ENCODE results near the gene CFAP43. TPM values are rescaled to one million over a fixed set of nuclear protein-coding genes. Genes with fewer than 3 reads are reported as not detected.

Gene CFAP43
- total and polyA plus RNA-seq, 9 of the 15 experiments (the other 6 are each of a cell fraction or from before 2014, with no cell fraction given), result 0.07 to 0.86 (median 0.11) TPM; not detected in 1

- intact Hi-C loops (cut with micrococcal nuclease) (no loop called here), in situ Hi-C loops (cut with MboI) (no loop called here)
- Histone ChIP-seq H2AFZ (ENCODE audit: low read depth, low read length) (no peak within 1 kb of the TSS), H3K27ac (ENCODE audit: extremely low read depth, low read depth, low read length) (no peak within 1 kb of the TSS), H3K79me2 (ENCODE audit: control insufficient read depth, insufficient read depth, low read length) (0 out of 3 replicates have a peak, but pooled peaks cover under 1% of the 10 kb centered on the region), H3K9ac (ENCODE audit: insufficient read depth in 1 of 2, low read depth in 2 of 2, low read length in 2 of 2) (no peak within 1 kb of the TSS), H3K9me1 (ENCODE audit: control insufficient read depth, insufficient read depth, low read length) (no peaks in the 10 kb centered on the region), H4K20me1 (replicated peaks; ENCODE audit: control insufficient read depth, insufficient read depth, low read length) (no peaks in the 10 kb centered on the region), H3K36me3 (ENCODE audit: control insufficient read depth, insufficient read depth, low read length) (peaks cover 54% of the 10 kb centered on the region), H3K4me1 (replicated peaks in 1 of 2; ENCODE audit: control insufficient read depth in 2 of 2, insufficient read depth in 2 of 2, low read length in 2 of 2) (peaks cover 0 to 2% of the 10 kb centered on the region in 2 experiments; a peak in 4 of 5 replicates), H3K4me2 (ENCODE audit: insufficient read depth, low read length) (no peak within 1 kb of the TSS), H3K27me3 (ENCODE audit: control insufficient read depth in 2 of 2, insufficient read depth in 2 of 2, low read length in 2 of 2) (no peaks in the 10 kb centered on the region), H3K9me3 (replicated peaks; ENCODE audit: control insufficient read depth, insufficient read depth, low read depth, low read length) (no peaks in the 10 kb centered on the region; the same call in 1 of the 2 replicates), H3K4me3 (no peak within 1 kb of the TSS)
- no peak for ATAC-seq
- BruUV-seq (replicated peaks), result no TSS peak
- no peak for FAIRE-seq
- WGBS (ENCODE audit: insufficient coverage, low coverage, missing lambda C conversion rate), result 99% methylated on average over 21 of the region's 59 CpGs
- CTCF ChIA-PET (ENCODE audit: low intra/inter-chr PET ratio), result no interaction called here
- DNase-seq (ENCODE audit: extremely low read depth in 1 of 4, low spot score in 3 of 4), result peak in 2 of 4 experiments; percentile 13 to 29
- POLR2A ChIA-PET, result no interaction called here
- TF ChIP-seq ZBTB11 (CRISPR knock-in tag; IDR thresholded peaks at IDR 0.05) (peak in 1 of 3 experiments; percentile 65; a peak in 1 of 6 replicates), ZNF699 (CRISPR knock-in tag; IDR thresholded peaks at IDR 0.05; ENCODE audit: insufficient replicate concordance) (no peak), CTBP1 (IDR thresholded peaks at IDR 0.05; ENCODE audit: borderline replicate concordance) (no peak), POLR2G (IDR thresholded peaks at IDR 0.05; ENCODE audit: low read depth, low read length) (peak; percentile 79), TGIF2 (CRISPR knock-in tag; IDR thresholded peaks at IDR 0.05) (no peak), RBFOX2 (IDR thresholded peaks at IDR 0.05; ENCODE audit: low read depth, low read length) (peak; percentile 54), POLR2A (conservative IDR thresholded peaks at IDR 0.05) (peak; percentile 22), SUPT5H (IDR thresholded peaks at IDR 0.05) (peak; percentile 39; the same call in 1 of the 2 replicates), POLR2AphosphoS5 (IDR thresholded peaks at IDR 0.05; ENCODE audit: control insufficient read depth, insufficient read depth, low read depth, low read length) (peak; percentile 29; the same call in 1 of the 2 replicates), ZBTB33 (CRISPR knock-in tag; IDR thresholded peaks at IDR 0.05) (peak; percentile 97)
Observed at GRCh38 chr10:104268713-104269645, 36.8 kb upstream of the CFAP43 start, which contains the start of gene GSTO2. Gene GSTO2, plus strand, starts transcription at chr10:104269184. Its CDS starts 5,732 bp downstream, at chr10:104274916.
